Measurements from ENCODE around the gene SHISA9. TPM values are rescaled to one million over a fixed set of nuclear protein-coding genes. Genes with fewer than 3 reads are reported as not detected.

The SHISA9 gene
- total RNA-seq, 5 donors from 2014 or later (not counting 1 experiment from before 2014, with no cell fraction given), result 0.06 TPM; not detected in 4

- Histone ChIP-seq H3K27me3 (replicated peaks in 1 of 2; ENCODE audit: control insufficient read depth in 2 of 2, extremely low read depth in 1 of 2, insufficient read depth in 2 of 2, low read length in 1 of 2) (no peaks in the 10 kb centered on the region), H3K4me1 (ENCODE audit: control insufficient read depth in 1 of 2, extremely low read depth in 1 of 2, insufficient read depth in 2 of 2, low read length in 2 of 2) (no peaks in the 10 kb centered on the region), H3K4me3 (ENCODE audit: control insufficient read depth in 1 of 2, extremely low read depth in 1 of 2, low read length in 1 of 2) (no peak overlapping the region), H3K9me3 (no peaks in the 10 kb centered on the region), H3K36me3 (ENCODE audit: control insufficient read depth in 2 of 2, extremely low read depth in 1 of 2, insufficient read depth in 1 of 2, low read length in 1 of 2) (no peaks in the 10 kb centered on the region), H3K27ac (ENCODE audit: low read length) (no peak overlapping the region)
- POLR2A ChIA-PET, result no interaction called here
- no peak for DNase-seq
- no peak for ATAC-seq (replicated peaks in 1 of 4)
- H3K4me3 Mint-ChIP-seq, result no peak overlapping the region
- peaks cover 0 to 8% of the 10 kb centered on the region in 2 donors for H3K27me3 Mint-ChIP-seq
- WGBS (ENCODE audit: insufficient coverage), result 72% methylated on average over 2 of the region's 4 CpGs
- H3K9me3 Mint-ChIP-seq, result peaks cover 0 to 18% (median 7%) of the 10 kb centered on the region in 3 donors
- CTCF ChIA-PET, result no interaction called here
- no peaks in the 10 kb centered on the region for H3K36me3 Mint-ChIP-seq
- H3K4me1 Mint-ChIP-seq, result no peaks in the 10 kb centered on the region
- H3K27ac Mint-ChIP-seq, result no peak overlapping the region
Observed at GRCh38 chr16:13153696-13154095, 252.3 kb downstream of the SHISA9 start.

GRCh38 chr16:13154799-13155198 lies 253.4 kb downstream of the SHISA9 start:
- H3K9me3 ChIP-seq, result no peaks in the 10 kb centered on the region
- DNase-seq, result no peak
- no peak overlapping the region for H3K27ac ChIP-seq (ENCODE audit: low read length)
- WGBS (ENCODE audit: insufficient coverage), result no CpG with 5 or more reads among the region's 2 CpGs
- no peaks in the 10 kb centered on the region for H3K36me3 ChIP-seq (ENCODE audit: control insufficient read depth in 2 of 2, extremely low read depth in 1 of 2, insufficient read depth in 1 of 2, low read length in 1 of 2)
- no peak for ATAC-seq (replicated peaks in 1 of 4)
- no peak overlapping the region for H3K4me3 Mint-ChIP-seq
- no peaks in the 10 kb centered on the region for H3K36me3 Mint-ChIP-seq
- H3K4me1 Mint-ChIP-seq, result no peaks in the 10 kb centered on the region
- no peak overlapping the region for H3K4me3 ChIP-seq (ENCODE audit: control insufficient read depth in 1 of 2, extremely low read depth in 1 of 2, low read length in 1 of 2)
- H3K27me3 ChIP-seq (replicated peaks in 1 of 2; ENCODE audit: control insufficient read depth in 2 of 2, extremely low read depth in 1 of 2, insufficient read depth in 2 of 2, low read length in 1 of 2), result no peaks in the 10 kb centered on the region
- peaks cover 0 to 8% of the 10 kb centered on the region in 2 donors for H3K27me3 Mint-ChIP-seq
- H3K27ac Mint-ChIP-seq, result no peak overlapping the region
- CTCF ChIA-PET, result no interaction called here
- peaks cover 0 to 18% (median 7%) of the 10 kb centered on the region in 3 donors for H3K9me3 Mint-ChIP-seq
- POLR2A ChIA-PET, result no interaction called here
- no peaks in the 10 kb centered on the region for H3K4me1 ChIP-seq (ENCODE audit: control insufficient read depth in 1 of 2, extremely low read depth in 1 of 2, insufficient read depth in 2 of 2, low read length in 2 of 2)

GRCh38 chr16:13155377-13155776 lies 254.0 kb downstream of the SHISA9 start:
- no peak overlapping the region for H3K27ac ChIP-seq (ENCODE audit: low read length)
- CTCF ChIA-PET, result no interaction called here
- Mint-ChIP-seq H3K4me3 (no peak overlapping the region), H3K4me1 (no peaks in the 10 kb centered on the region), H3K27me3 (peaks cover 0 to 8% of the 10 kb centered on the region in 2 donors), H3K27ac (no peak overlapping the region), H3K36me3 (no peaks in the 10 kb centered on the region), H3K9me3 (peaks cover 0 to 13% (median 7%) of the 10 kb centered on the region in 3 donors)
- DNase-seq (no peak), ATAC-seq (replicated peaks in 1 of 4) (no peak)
- H3K4me1 ChIP-seq (ENCODE audit: control insufficient read depth in 1 of 2, extremely low read depth in 1 of 2, insufficient read depth in 2 of 2, low read length in 2 of 2), result no peaks in the 10 kb centered on the region
- no peaks in the 10 kb centered on the region for H3K9me3 ChIP-seq
- no peaks in the 10 kb centered on the region for H3K36me3 ChIP-seq (ENCODE audit: control insufficient read depth in 2 of 2, extremely low read depth in 1 of 2, insufficient read depth in 1 of 2, low read length in 1 of 2)
- WGBS (ENCODE audit: insufficient coverage), result 100% methylated on average over 1 of the region's 2 CpGs
- no peak overlapping the region for H3K4me3 ChIP-seq (ENCODE audit: control insufficient read depth in 1 of 2, extremely low read depth in 1 of 2, low read length in 1 of 2)
- H3K27me3 ChIP-seq (replicated peaks in 1 of 2; ENCODE audit: control insufficient read depth in 2 of 2, extremely low read depth in 1 of 2, insufficient read depth in 2 of 2, low read length in 1 of 2), result no peaks in the 10 kb centered on the region
- POLR2A ChIA-PET, result no interaction called here

DNA sequence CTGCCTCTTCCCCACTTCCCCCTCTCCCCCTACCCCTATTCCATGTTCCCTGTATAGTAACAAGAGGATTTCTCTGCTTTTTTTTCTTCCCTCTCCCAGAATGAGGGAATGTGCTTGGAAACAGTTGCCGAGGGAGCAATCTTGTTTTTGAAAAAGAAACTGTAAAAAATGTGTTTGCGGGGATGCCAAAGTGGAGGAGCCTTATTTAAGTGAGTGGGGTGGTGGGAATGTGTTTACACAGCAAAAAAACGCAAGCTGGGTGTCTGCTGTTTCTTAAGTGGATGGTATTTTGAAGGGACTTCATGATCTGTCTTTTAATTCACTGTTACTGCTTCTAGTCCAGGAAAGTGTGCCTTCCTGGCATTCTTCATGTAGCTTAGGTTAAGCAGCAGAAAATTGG lies 254.4 kb downstream of the SHISA9 start:
- ATAC-seq (replicated peaks in 1 of 4) (no peak), DNase-seq (no peak)
- Histone ChIP-seq H3K4me3 (ENCODE audit: control insufficient read depth in 1 of 2, extremely low read depth in 1 of 2, low read length in 1 of 2) (no peak overlapping the region), H3K27me3 (replicated peaks in 1 of 2; ENCODE audit: control insufficient read depth in 2 of 2, extremely low read depth in 1 of 2, insufficient read depth in 2 of 2, low read length in 1 of 2) (no peaks in the 10 kb centered on the region), H3K9me3 (no peaks in the 10 kb centered on the region), H3K36me3 (ENCODE audit: control insufficient read depth in 2 of 2, extremely low read depth in 1 of 2, insufficient read depth in 1 of 2, low read length in 1 of 2) (no peaks in the 10 kb centered on the region), H3K27ac (ENCODE audit: low read length) (no peak overlapping the region), H3K4me1 (ENCODE audit: control insufficient read depth in 1 of 2, extremely low read depth in 1 of 2, insufficient read depth in 2 of 2, low read length in 2 of 2) (no peaks in the 10 kb centered on the region)
- H3K27ac Mint-ChIP-seq, result no peak overlapping the region
- WGBS (ENCODE audit: insufficient coverage), result 40% methylated on average over 2 of the region's 3 CpGs
- H3K4me3 Mint-ChIP-seq, result no peak overlapping the region
- POLR2A ChIA-PET, result no interaction called here
- peaks cover 0 to 8% of the 10 kb centered on the region in 2 donors for H3K27me3 Mint-ChIP-seq
- no peaks in the 10 kb centered on the region for H3K4me1 Mint-ChIP-seq
- H3K9me3 Mint-ChIP-seq, result peaks cover 0 to 13% (median 7%) of the 10 kb centered on the region in 3 donors
- no peaks in the 10 kb centered on the region for H3K36me3 Mint-ChIP-seq
- CTCF ChIA-PET, result no interaction called here

- H3K4me3 Mint-ChIP-seq, result no peak overlapping the region
- Histone ChIP-seq H3K27ac (ENCODE audit: low read length) (no peak overlapping the region), H3K9me3 (no peaks in the 10 kb centered on the region), H3K36me3 (ENCODE audit: control insufficient read depth in 2 of 2, extremely low read depth in 1 of 2, insufficient read depth in 1 of 2, low read length in 1 of 2) (no peaks in the 10 kb centered on the region), H3K4me3 (ENCODE audit: control insufficient read depth in 1 of 2, extremely low read depth in 1 of 2, low read length in 1 of 2) (no peak overlapping the region), H3K4me1 (ENCODE audit: control insufficient read depth in 1 of 2, extremely low read depth in 1 of 2, insufficient read depth in 2 of 2, low read length in 2 of 2) (no peaks in the 10 kb centered on the region), H3K27me3 (replicated peaks in 1 of 2; ENCODE audit: control insufficient read depth in 2 of 2, extremely low read depth in 1 of 2, insufficient read depth in 2 of 2, low read length in 1 of 2) (no peaks in the 10 kb centered on the region)
- CTCF ChIA-PET, result no interaction called here
- no peak for DNase-seq
- POLR2A ChIA-PET, result no interaction called here
- no peak overlapping the region for H3K27ac Mint-ChIP-seq
- H3K36me3 Mint-ChIP-seq, result no peaks in the 10 kb centered on the region
- no CpG with 5 or more reads among the region's 3 CpGs for WGBS (ENCODE audit: insufficient coverage)
- no peaks in the 10 kb centered on the region for H3K4me1 Mint-ChIP-seq
- peaks cover 0 to 13% (median 7%) of the 10 kb centered on the region in 3 donors for H3K9me3 Mint-ChIP-seq
- H3K27me3 Mint-ChIP-seq, result peaks cover 0 to 8% of the 10 kb centered on the region in 2 donors
- no peak for ATAC-seq (replicated peaks in 1 of 4)
Observed at GRCh38 chr16:13157082-13157481, 255.7 kb downstream of the SHISA9 start.

- Histone ChIP-seq H3K27me3 (replicated peaks in 1 of 2; ENCODE audit: control insufficient read depth in 2 of 2, extremely low read depth in 1 of 2, insufficient read depth in 2 of 2, low read length in 1 of 2) (no peaks in the 10 kb centered on the region), H3K4me3 (ENCODE audit: control insufficient read depth in 1 of 2, extremely low read depth in 1 of 2, low read length in 1 of 2) (no peak overlapping the region), H3K27ac (ENCODE audit: low read length) (no peak overlapping the region), H3K4me1 (ENCODE audit: control insufficient read depth in 1 of 2, extremely low read depth in 1 of 2, insufficient read depth in 2 of 2, low read length in 2 of 2) (no peaks in the 10 kb centered on the region), H3K36me3 (ENCODE audit: control insufficient read depth in 2 of 2, extremely low read depth in 1 of 2, insufficient read depth in 1 of 2, low read length in 1 of 2) (no peaks in the 10 kb centered on the region), H3K9me3 (no peaks in the 10 kb centered on the region)
- DNase-seq (no peak), ATAC-seq (replicated peaks in 1 of 4) (no peak)
- Mint-ChIP-seq H3K4me3 (no peak overlapping the region), H3K36me3 (no peaks in the 10 kb centered on the region), H3K4me1 (no peaks in the 10 kb centered on the region), H3K27me3 (peaks cover 0 to 3% of the 10 kb centered on the region in 2 donors), H3K27ac (no peak overlapping the region), H3K9me3 (peaks cover 0 to 5% (median 4%) of the 10 kb centered on the region in 3 donors)
- POLR2A ChIA-PET, result no interaction called here
- CTCF ChIA-PET, result no interaction called here
- WGBS (ENCODE audit: insufficient coverage), result no CpG with 5 or more reads among the region's 3 CpGs
Observed at GRCh38 chr16:13158427-13158826, 257.0 kb downstream of the SHISA9 start.

DNA sequence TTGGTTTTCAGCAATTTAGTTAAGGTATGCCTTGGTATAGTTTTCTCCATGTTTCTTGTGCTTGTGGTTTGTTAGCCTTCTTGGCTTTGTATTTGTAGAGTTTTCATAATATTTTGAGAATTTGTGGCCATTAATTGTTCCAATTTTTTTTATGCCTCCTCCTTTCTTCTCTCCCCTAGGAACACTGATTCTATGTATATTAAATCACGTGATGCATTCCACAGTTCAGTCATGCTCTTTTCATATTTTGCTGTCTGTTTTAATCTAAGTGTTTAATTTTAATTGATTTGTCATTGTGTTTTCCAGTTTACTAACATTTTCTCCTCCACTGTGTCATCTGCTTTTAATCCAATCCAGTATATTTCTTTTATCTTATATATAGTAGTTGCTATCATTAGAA lies 263.6 kb downstream of the SHISA9 start:
- H3K4me3 ChIP-seq (ENCODE audit: control insufficient read depth in 1 of 2, extremely low read depth in 1 of 2, low read length in 1 of 2), result no peak overlapping the region
- Mint-ChIP-seq H3K27me3 (peaks cover 0 to 8% of the 10 kb centered on the region in 2 donors), H3K4me1 (no peaks in the 10 kb centered on the region), H3K36me3 (no peaks in the 10 kb centered on the region), H3K27ac (no peak overlapping the region), H3K4me3 (no peak overlapping the region), H3K9me3 (peaks cover 16 to 32% (median 18%) of the 10 kb centered on the region in 3 donors)
- CTCF ChIA-PET, result no interaction called here
- DNase-seq, result no peak
- H3K4me1 ChIP-seq (ENCODE audit: control insufficient read depth in 1 of 2, extremely low read depth in 1 of 2, insufficient read depth in 2 of 2, low read length in 2 of 2), result no peaks in the 10 kb centered on the region
- H3K27ac ChIP-seq (ENCODE audit: low read length), result no peak overlapping the region
- no peaks in the 10 kb centered on the region for H3K9me3 ChIP-seq
- POLR2A ChIA-PET, result no interaction called here
- H3K36me3 ChIP-seq (ENCODE audit: control insufficient read depth in 2 of 2, extremely low read depth in 1 of 2, insufficient read depth in 1 of 2, low read length in 1 of 2), result no peaks in the 10 kb centered on the region
- no peaks in the 10 kb centered on the region for H3K27me3 ChIP-seq (replicated peaks in 1 of 2; ENCODE audit: control insufficient read depth in 2 of 2, extremely low read depth in 1 of 2, insufficient read depth in 2 of 2, low read length in 1 of 2)
- no CpG with 5 or more reads among the region's 1 CpG for WGBS (ENCODE audit: insufficient coverage)
- no peak for ATAC-seq (replicated peaks in 1 of 4)
